Chondrocyte (in vitro differentiated cells): ENCODE data around the gene ECI1. TPM values are rescaled to one million over a fixed set of nuclear protein-coding genes. Genes with fewer than 3 reads are reported as not detected.

ENCODE experiments used
- DNase-seq: peaks from one replicate; pipeline ENCODE4 v3.0.0; 2021; ENCODE audit warnings: mixed read lengths, low spot score
- H3K27ac Mint-ChIP-seq: one replicate; pipeline ENCODE4 v1.8.0; 2021; ENCODE audit warnings: mild to moderate bottlenecking, moderate library complexity, mixed read lengths; ENCODE audit not compliant: unreplicated experiment
- H3K27me3 Mint-ChIP-seq: 2 replicates; pipeline ENCODE4 v1.8.0; 2021; ENCODE audit warnings: low read depth, mixed read lengths
- H3K36me3 Mint-ChIP-seq: 2 replicates; pipeline ENCODE4 v1.8.0; 2021; ENCODE audit warnings: low read depth, mixed read lengths
- H3K4me1 Mint-ChIP-seq: 2 replicates; pipeline ENCODE4 v1.8.0; 2021; ENCODE audit warnings: low read depth, mild to moderate bottlenecking, mixed read lengths
- H3K4me3 Mint-ChIP-seq: one replicate; pipeline ENCODE4 v1.8.0; 2021; ENCODE audit warnings: mild to moderate bottlenecking, moderate library complexity, mixed read lengths; ENCODE audit not compliant: unreplicated experiment
- H3K9me3 Mint-ChIP-seq: 2 replicates; pipeline ENCODE4 v1.8.0; 2021; ENCODE audit warnings: low read depth, mixed read lengths
- total RNA-seq: library from RNA; stranded (reverse); gene quantifications from 3 replicates; pipeline ENCODE4 v1.2.1, GENCODE V29; 2021
- TF ChIP-seq, protein P1 (sequence below): fragments of 200-600 bp; sonication (generic); IDR thresholded peaks from 2 replicates; pipeline ENCODE4 v1.5.0; 2021; ENCODE audit warnings: antibody characterized with exemption, mild to moderate bottlenecking, moderate library complexity

Gene ECI1
- total RNA-seq, 1 donor from 2014 or later: 44.5 TPM

DNA sequence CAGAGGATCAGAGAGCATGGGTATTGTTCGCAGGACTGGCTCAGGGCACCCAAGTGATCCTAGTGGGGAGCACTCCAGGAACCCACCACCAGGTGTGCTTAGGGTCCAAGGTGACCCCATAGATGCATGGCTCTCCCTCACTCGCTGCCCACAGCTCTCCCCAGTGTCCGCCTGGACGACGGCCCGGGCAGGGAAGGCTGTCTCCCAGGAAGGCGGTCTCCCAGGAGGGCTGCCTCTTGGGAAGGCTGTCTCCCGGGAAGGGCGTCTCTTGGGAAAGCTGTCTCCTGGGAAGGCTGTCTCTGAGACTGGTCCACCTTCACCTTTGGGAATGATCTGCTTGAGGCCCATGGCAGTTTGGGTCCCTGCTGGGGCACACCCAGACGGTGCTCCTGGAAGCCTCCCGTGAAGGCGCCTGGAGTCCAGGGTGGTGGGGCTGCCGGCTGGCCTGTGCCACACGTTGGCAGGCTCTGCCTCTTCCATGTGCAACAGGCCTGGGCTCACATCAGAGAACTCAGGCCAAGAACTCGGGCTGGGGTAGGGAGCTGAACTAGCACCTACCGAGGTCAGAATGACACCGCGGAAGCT, 5.0 kb downstream of the ECI1 start:
- no peak overlapping the region for H3K27ac Mint-ChIP-seq
- peaks cover 5% of the 10 kb centered on the region for H3K36me3 Mint-ChIP-seq
- H3K27me3 Mint-ChIP-seq: no peaks in the 10 kb centered on the region
- no peaks in the 10 kb centered on the region for H3K9me3 Mint-ChIP-seq
- H3K4me1 Mint-ChIP-seq: peaks cover 9% of the 10 kb centered on the region
- H3K4me3 Mint-ChIP-seq: no peak overlapping the region
- DNase-seq: no peak
- TF ChIP-seq, protein P1, sequence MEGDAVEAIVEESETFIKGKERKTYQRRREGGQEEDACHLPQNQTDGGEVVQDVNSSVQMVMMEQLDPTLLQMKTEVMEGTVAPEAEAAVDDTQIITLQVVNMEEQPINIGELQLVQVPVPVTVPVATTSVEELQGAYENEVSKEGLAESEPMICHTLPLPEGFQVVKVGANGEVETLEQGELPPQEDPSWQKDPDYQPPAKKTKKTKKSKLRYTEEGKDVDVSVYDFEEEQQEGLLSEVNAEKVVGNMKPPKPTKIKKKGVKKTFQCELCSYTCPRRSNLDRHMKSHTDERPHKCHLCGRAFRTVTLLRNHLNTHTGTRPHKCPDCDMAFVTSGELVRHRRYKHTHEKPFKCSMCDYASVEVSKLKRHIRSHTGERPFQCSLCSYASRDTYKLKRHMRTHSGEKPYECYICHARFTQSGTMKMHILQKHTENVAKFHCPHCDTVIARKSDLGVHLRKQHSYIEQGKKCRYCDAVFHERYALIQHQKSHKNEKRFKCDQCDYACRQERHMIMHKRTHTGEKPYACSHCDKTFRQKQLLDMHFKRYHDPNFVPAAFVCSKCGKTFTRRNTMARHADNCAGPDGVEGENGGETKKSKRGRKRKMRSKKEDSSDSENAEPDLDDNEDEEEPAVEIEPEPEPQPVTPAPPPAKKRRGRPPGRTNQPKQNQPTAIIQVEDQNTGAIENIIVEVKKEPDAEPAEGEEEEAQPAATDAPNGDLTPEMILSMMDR: no peak

DNA sequence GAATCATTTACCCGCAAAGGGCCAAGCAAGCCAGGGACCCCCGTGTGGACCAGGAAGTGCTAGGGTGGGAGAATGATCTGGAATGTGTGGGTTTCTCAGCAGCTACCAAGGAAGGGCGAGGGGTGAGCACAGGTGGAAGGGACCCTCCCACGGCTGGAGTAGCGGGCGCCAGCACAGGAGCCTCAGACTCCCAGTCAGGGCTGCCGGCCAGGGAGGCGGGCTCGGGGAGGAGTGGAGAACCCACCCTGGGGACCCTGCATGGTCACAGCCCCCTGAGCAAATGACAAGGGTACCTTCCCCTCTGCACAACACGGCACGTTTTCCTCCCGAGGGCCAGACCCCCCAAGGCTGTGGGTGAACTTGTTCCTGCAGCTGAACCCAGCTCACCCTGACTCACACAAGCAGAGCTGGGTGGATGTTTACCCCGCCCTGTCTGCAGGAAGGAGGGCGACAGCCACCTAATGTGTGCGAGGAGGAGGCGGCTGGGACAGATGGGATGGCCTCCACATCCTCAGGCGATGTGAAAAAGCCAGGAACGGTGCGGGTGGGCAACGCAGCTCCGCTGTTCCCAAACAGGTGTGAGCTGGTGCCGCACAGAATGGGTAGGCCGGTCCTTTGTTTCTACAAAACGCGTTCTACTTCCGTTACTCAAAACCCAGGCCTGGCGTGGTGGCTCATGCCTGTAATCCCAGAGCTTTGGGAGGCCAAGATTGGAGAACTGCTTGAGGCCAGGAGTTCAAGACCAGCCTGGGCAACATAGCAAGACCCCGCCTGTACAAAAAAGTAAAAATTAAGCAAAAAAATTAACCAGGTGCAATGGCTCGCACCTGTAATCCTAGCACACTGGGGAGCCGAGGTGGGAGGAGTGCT, 6.2 kb downstream of the ECI1 start:
- H3K36me3 Mint-ChIP-seq: peaks cover 5% of the 10 kb centered on the region
- H3K27me3 Mint-ChIP-seq: no peaks in the 10 kb centered on the region
- H3K4me3 Mint-ChIP-seq: no peak overlapping the region
- DNase-seq: no peak
- peaks cover 2% of the 10 kb centered on the region for H3K4me1 Mint-ChIP-seq
- no peak overlapping the region for H3K27ac Mint-ChIP-seq
- no peaks in the 10 kb centered on the region for H3K9me3 Mint-ChIP-seq
- TF ChIP-seq, protein P1: no peak

GRCh38 chr16:2244301-2244700, 7.1 kb downstream of the ECI1 start:
- H3K27me3 Mint-ChIP-seq: no peaks in the 10 kb centered on the region
- no peaks in the 10 kb centered on the region for H3K9me3 Mint-ChIP-seq
- DNase-seq: no peak
- peaks cover 5% of the 10 kb centered on the region for H3K36me3 Mint-ChIP-seq
- TF ChIP-seq, protein P1: peak; percentile 28
- H3K4me1 Mint-ChIP-seq: no peaks in the 10 kb centered on the region
- no peak overlapping the region for H3K4me3 Mint-ChIP-seq
- H3K27ac Mint-ChIP-seq: no peak overlapping the region

GRCh38 chr16:2243781-2244180, 7.6 kb downstream of the ECI1 start:
- Mint-ChIP-seq H3K4me3 (no peak overlapping the region), H3K27me3 (no peaks in the 10 kb centered on the region), H3K27ac (no peak overlapping the region), H3K9me3 (no peaks in the 10 kb centered on the region), H3K4me1 (no peaks in the 10 kb centered on the region), H3K36me3 (peaks cover 5% of the 10 kb centered on the region)
- no peak for DNase-seq
- TF ChIP-seq, protein P1: no peak

DNA sequence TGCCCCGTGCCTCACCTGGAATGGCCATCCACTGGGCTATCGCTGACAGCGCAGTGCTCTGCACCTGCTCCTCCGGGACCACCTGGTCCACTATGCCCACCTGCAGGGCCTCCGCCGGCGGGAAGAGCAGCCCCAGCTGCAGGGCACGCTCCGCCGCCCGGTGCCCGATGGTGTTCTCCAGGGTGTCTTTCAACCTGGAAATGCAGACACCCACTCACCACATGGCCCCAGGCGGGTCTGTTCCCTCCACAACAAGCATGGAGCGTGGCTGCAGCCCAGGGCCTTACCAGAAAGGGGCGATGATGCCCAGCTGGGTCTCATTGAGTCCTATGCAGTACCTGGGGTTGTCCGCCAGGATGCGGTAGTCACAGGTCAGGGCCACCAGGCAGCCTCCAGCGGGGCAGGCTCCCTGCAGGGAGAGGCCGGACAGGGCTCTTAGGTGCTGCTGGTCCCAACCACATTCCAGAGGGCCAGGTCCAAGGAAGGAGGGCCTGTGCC, 8.3 kb downstream of the ECI1 start:
- Mint-ChIP-seq H3K27ac (no peak overlapping the region), H3K4me3 (no peak overlapping the region), H3K36me3 (peaks cover 5% of the 10 kb centered on the region), H3K27me3 (no peaks in the 10 kb centered on the region), H3K4me1 (no peaks in the 10 kb centered on the region), H3K9me3 (no peaks in the 10 kb centered on the region)
- DNase-seq: peak; percentile 92
- TF ChIP-seq, protein P1: no peak
